Measurements from ENCODE around the gene MED31. TPM values are rescaled to one million over a fixed set of nuclear protein-coding genes. Genes with fewer than 3 reads are reported as not detected.

MED31 gene
- total and polyA plus RNA-seq, 5 donors from 2014 or later, result 16.7 to 48.1 (median 42.5) TPM

- no peak for ATAC-seq (ENCODE audit: low read depth in 2 of 2)
- Mint-ChIP-seq H3K4me1 (no peaks in the 10 kb centered on the region), H3K36me3 (peaks cover 3% of the 10 kb centered on the region), H3K9me3 (peaks cover 0 to 2% (median 0%) of the 10 kb centered on the region in 7 donors), H3K27ac (no peak overlapping the region), H3K27me3 (peaks cover 22% of the 10 kb centered on the region), H3K4me3 (no peak overlapping the region)
- DNase-seq, result no peak
- Histone ChIP-seq H3K4me1 (ENCODE audit: control insufficient read depth, insufficient read depth, low read length, poor library complexity, severe bottlenecking) (no peaks in the 10 kb centered on the region), H3K27me3 (ENCODE audit: control insufficient read depth, insufficient read depth, low read length) (peaks cover 2% of the 10 kb centered on the region), H3K9me3 (ENCODE audit: control insufficient read depth in 2 of 2, low read length in 2 of 2) (no peaks in the 10 kb centered on the region), H3K36me3 (ENCODE audit: control insufficient read depth, insufficient read depth, low read length) (no peaks in the 10 kb centered on the region), H3K4me3 (ENCODE audit: low read depth, low read length) (no peak overlapping the region), H3K27ac (ENCODE audit: insufficient read depth, low read length, poor library complexity, severe bottlenecking) (no peak overlapping the region)
Measured at GRCh38 chr17:6683730-6684459, 32.5 kb upstream of the MED31 start.

- Mint-ChIP-seq H3K36me3 (peaks cover 3% of the 10 kb centered on the region), H3K27me3 (peaks cover 22% of the 10 kb centered on the region), H3K4me1 (no peaks in the 10 kb centered on the region), H3K27ac (no peak overlapping the region), H3K4me3 (no peak overlapping the region), H3K9me3 (peaks cover 0 to 2% (median 0%) of the 10 kb centered on the region in 7 donors)
- Histone ChIP-seq H3K27me3 (ENCODE audit: control insufficient read depth, insufficient read depth, low read length) (peaks cover 2% of the 10 kb centered on the region), H3K4me3 (ENCODE audit: low read depth, low read length) (no peak overlapping the region), H3K4me1 (ENCODE audit: control insufficient read depth, insufficient read depth, low read length, poor library complexity, severe bottlenecking) (no peaks in the 10 kb centered on the region), H3K9me3 (ENCODE audit: control insufficient read depth in 2 of 2, low read length in 2 of 2) (no peaks in the 10 kb centered on the region), H3K36me3 (ENCODE audit: control insufficient read depth, insufficient read depth, low read length) (no peaks in the 10 kb centered on the region), H3K27ac (ENCODE audit: insufficient read depth, low read length, poor library complexity, severe bottlenecking) (no peak overlapping the region)
- ATAC-seq (ENCODE audit: low read depth in 2 of 2) (no peak), DNase-seq (no peak)
Measured at GRCh38 chr17:6683081-6683684, 31.8 kb upstream of the MED31 start.

- H3K27ac ChIP-seq (ENCODE audit: insufficient read depth, low read length, poor library complexity, severe bottlenecking), result no peak overlapping the region
- H3K27ac Mint-ChIP-seq, result no peak overlapping the region
- H3K27me3 ChIP-seq (ENCODE audit: control insufficient read depth, insufficient read depth, low read length), result peaks cover 2% of the 10 kb centered on the region
- no peak for ATAC-seq (ENCODE audit: low read depth in 2 of 2)
- H3K4me3 ChIP-seq (ENCODE audit: low read depth, low read length), result no peak overlapping the region
- H3K4me1 Mint-ChIP-seq, result peaks cover 0 to 3% (median 0%) of the 10 kb centered on the region in 4 donors
- H3K4me3 Mint-ChIP-seq, result no peak overlapping the region
- DNase-seq, result no peak
- peaks cover 3% of the 10 kb centered on the region for H3K36me3 Mint-ChIP-seq
- H3K27me3 Mint-ChIP-seq, result peaks cover 17% of the 10 kb centered on the region
- peaks cover 0 to 2% (median 0%) of the 10 kb centered on the region in 7 donors for H3K9me3 Mint-ChIP-seq
- H3K4me1 ChIP-seq (ENCODE audit: control insufficient read depth, insufficient read depth, low read length, poor library complexity, severe bottlenecking), result no peaks in the 10 kb centered on the region
- H3K36me3 ChIP-seq (ENCODE audit: control insufficient read depth, insufficient read depth, low read length), result no peaks in the 10 kb centered on the region
- H3K9me3 ChIP-seq (ENCODE audit: control insufficient read depth in 2 of 2, low read length in 2 of 2), result no peaks in the 10 kb centered on the region
Measured at GRCh38 chr17:6682339-6682738, 30.9 kb upstream of the MED31 start.

- Histone ChIP-seq H3K27ac (ENCODE audit: insufficient read depth, low read length, poor library complexity, severe bottlenecking) (no peak overlapping the region), H3K9me3 (ENCODE audit: control insufficient read depth in 2 of 2, low read length in 2 of 2) (no peaks in the 10 kb centered on the region), H3K4me3 (ENCODE audit: low read depth, low read length) (no peak overlapping the region), H3K27me3 (ENCODE audit: control insufficient read depth, insufficient read depth, low read length) (peaks cover 2% of the 10 kb centered on the region), H3K36me3 (ENCODE audit: control insufficient read depth, insufficient read depth, low read length) (no peaks in the 10 kb centered on the region), H3K4me1 (ENCODE audit: control insufficient read depth, insufficient read depth, low read length, poor library complexity, severe bottlenecking) (no peaks in the 10 kb centered on the region)
- Mint-ChIP-seq H3K36me3 (peaks cover 3% of the 10 kb centered on the region), H3K27ac (no peak overlapping the region), H3K4me3 (no peak overlapping the region), H3K9me3 (peaks cover 0 to 2% (median 0%) of the 10 kb centered on the region in 7 donors), H3K4me1 (peaks cover 0 to 3% (median 0%) of the 10 kb centered on the region in 4 donors), H3K27me3 (peaks cover 17% of the 10 kb centered on the region)
- DNase-seq (no peak), ATAC-seq (ENCODE audit: low read depth in 2 of 2) (no peak)
Measured at GRCh38 chr17:6681671-6682070, 30.3 kb upstream of the MED31 start.

GRCh38 chr17:6681176-6681575 lies 29.8 kb upstream of the MED31 start:
- H3K27ac Mint-ChIP-seq, result no peak overlapping the region

DNA sequence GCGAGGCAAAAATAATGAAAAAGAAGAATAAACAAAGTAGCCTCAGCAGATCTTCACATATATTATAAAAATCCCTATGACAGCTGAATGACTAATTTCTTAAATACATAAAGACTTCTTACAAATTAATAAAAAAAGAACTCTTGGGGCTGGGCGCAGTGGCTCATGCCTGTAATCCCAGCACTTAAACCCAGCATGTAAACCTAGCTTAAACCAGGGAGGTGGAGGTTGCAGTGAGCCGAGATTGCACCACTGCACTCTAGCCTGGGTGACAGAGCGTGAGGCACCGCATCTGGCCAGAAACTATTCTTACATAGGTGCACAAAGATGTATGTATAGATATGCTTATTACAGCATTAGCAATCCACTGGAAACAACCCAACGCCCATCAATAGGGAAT lies 27.8 kb upstream of the MED31 start:
- H3K27me3 ChIP-seq (ENCODE audit: control insufficient read depth, insufficient read depth, low read length), result peaks cover 2% of the 10 kb centered on the region
- no peak for ATAC-seq (ENCODE audit: low read depth in 2 of 2)
- H3K27ac ChIP-seq (ENCODE audit: insufficient read depth, low read length, poor library complexity, severe bottlenecking), result no peak overlapping the region
- Mint-ChIP-seq H3K9me3 (no peaks in the 10 kb centered on the region), H3K27me3 (peaks cover 16% of the 10 kb centered on the region), H3K4me1 (peaks cover 0 to 4% (median 1%) of the 10 kb centered on the region in 4 donors), H3K36me3 (peaks cover 3% of the 10 kb centered on the region), H3K4me3 (no peak overlapping the region), H3K27ac (no peak overlapping the region)
- H3K4me1 ChIP-seq (ENCODE audit: control insufficient read depth, insufficient read depth, low read length, poor library complexity, severe bottlenecking), result no peaks in the 10 kb centered on the region
- no peaks in the 10 kb centered on the region for H3K36me3 ChIP-seq (ENCODE audit: control insufficient read depth, insufficient read depth, low read length)
- no peaks in the 10 kb centered on the region for H3K9me3 ChIP-seq (ENCODE audit: control insufficient read depth in 2 of 2, low read length in 2 of 2)
- no peak overlapping the region for H3K4me3 ChIP-seq (ENCODE audit: low read depth, low read length)
- DNase-seq, result no peak

More at GRCh38 chr17:6681176-6681575, 29.8 kb upstream of the MED31 start:
- Mint-ChIP-seq H3K4me1 (peaks cover 0 to 3% (median 0%) of the 10 kb centered on the region in 4 donors), H3K36me3 (peaks cover 3% of the 10 kb centered on the region), H3K4me3 (no peak overlapping the region), H3K27me3 (peaks cover 17% of the 10 kb centered on the region), H3K9me3 (peaks cover 0 to 2% (median 0%) of the 10 kb centered on the region in 7 donors)
- H3K9me3 ChIP-seq (ENCODE audit: control insufficient read depth in 2 of 2, low read length in 2 of 2), result no peaks in the 10 kb centered on the region
- DNase-seq, result no peak
- H3K27ac ChIP-seq (ENCODE audit: insufficient read depth, low read length, poor library complexity, severe bottlenecking), result no peak overlapping the region
- no peak for ATAC-seq (ENCODE audit: low read depth in 2 of 2)
- H3K4me1 ChIP-seq (ENCODE audit: control insufficient read depth, insufficient read depth, low read length, poor library complexity, severe bottlenecking), result no peaks in the 10 kb centered on the region
- H3K36me3 ChIP-seq (ENCODE audit: control insufficient read depth, insufficient read depth, low read length), result no peaks in the 10 kb centered on the region
- no peak overlapping the region for H3K4me3 ChIP-seq (ENCODE audit: low read depth, low read length)
- H3K27me3 ChIP-seq (ENCODE audit: control insufficient read depth, insufficient read depth, low read length), result peaks cover 2% of the 10 kb centered on the region

- Histone ChIP-seq H3K27ac (ENCODE audit: insufficient read depth, low read length, poor library complexity, severe bottlenecking) (no peak overlapping the region), H3K9me3 (ENCODE audit: control insufficient read depth in 2 of 2, low read length in 2 of 2) (no peaks in the 10 kb centered on the region), H3K36me3 (ENCODE audit: control insufficient read depth, insufficient read depth, low read length) (no peaks in the 10 kb centered on the region), H3K27me3 (ENCODE audit: control insufficient read depth, insufficient read depth, low read length) (peaks cover 2% of the 10 kb centered on the region), H3K4me3 (ENCODE audit: low read depth, low read length) (no peak overlapping the region), H3K4me1 (ENCODE audit: control insufficient read depth, insufficient read depth, low read length, poor library complexity, severe bottlenecking) (no peaks in the 10 kb centered on the region)
- H3K36me3 Mint-ChIP-seq, result no peaks in the 10 kb centered on the region
- H3K27me3 Mint-ChIP-seq, result peaks cover 11% of the 10 kb centered on the region
- H3K27ac Mint-ChIP-seq, result no peak overlapping the region
- no peak overlapping the region for H3K4me3 Mint-ChIP-seq
- DNase-seq (no peak), ATAC-seq (ENCODE audit: low read depth in 2 of 2) (no peak)
- peaks cover 0 to 4% (median 1%) of the 10 kb centered on the region in 4 donors for H3K4me1 Mint-ChIP-seq
- H3K9me3 Mint-ChIP-seq, result no peaks in the 10 kb centered on the region
Measured at GRCh38 chr17:6677946-6678345, 26.5 kb upstream of the MED31 start.

All from CD4-positive, CD25-positive, alpha-beta regulatory T cell (primary cell).